GM18517 (cell line): ENCODE data around the gene FBXL7.

ENCODE experiments used
- ATAC-seq: cut with Tn5 transposase; IDR thresholded peaks from one replicate; pipeline ENCODE4 v1.9.1; 2021; ENCODE audit warnings: mild to moderate bottlenecking, moderate library complexity; ENCODE audit not compliant: unreplicated experiment

The FBXL7 gene

GRCh38 chr5:15499528-15500324 is at the start of gene FBXL7:
Gene FBXL7 (plus strand): TSS chr5:15500180.
- ATAC-seq = no peak

- ATAC-seq = no peak
Measured at GRCh38 chr5:15450473-15450872, 49.5 kb upstream of the FBXL7 start.

- no peak for ATAC-seq
Measured at GRCh38 chr5:15450949-15451348, 49.0 kb upstream of the FBXL7 start.

DNA sequence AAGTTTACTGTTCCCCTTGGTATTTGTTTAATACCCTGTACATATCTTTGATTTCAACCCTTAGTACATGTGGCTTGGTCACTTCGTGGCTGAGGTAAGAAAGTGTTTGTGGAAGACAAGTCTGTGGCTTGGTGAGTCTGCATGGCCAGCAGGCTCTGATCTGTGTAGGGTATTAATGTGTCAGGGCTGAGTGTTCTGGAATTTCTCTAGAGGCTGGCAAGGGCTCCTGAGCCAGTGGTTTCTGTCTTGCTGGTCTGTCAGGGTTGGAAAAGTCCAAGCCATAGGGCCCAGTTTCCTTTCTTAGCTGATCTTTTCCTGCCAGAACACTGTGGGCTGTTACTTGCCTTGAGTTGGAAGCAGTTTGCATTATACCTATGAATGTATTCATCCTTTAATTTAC is 48.0 kb upstream of the FBXL7 start:
- no peak for ATAC-seq

- ATAC-seq = no peak
Measured at GRCh38 chr5:15452781-15453180, 47.2 kb upstream of the FBXL7 start.

- no peak for ATAC-seq
Measured at GRCh38 chr5:15459200-15459599, 40.8 kb upstream of the FBXL7 start.

DNA sequence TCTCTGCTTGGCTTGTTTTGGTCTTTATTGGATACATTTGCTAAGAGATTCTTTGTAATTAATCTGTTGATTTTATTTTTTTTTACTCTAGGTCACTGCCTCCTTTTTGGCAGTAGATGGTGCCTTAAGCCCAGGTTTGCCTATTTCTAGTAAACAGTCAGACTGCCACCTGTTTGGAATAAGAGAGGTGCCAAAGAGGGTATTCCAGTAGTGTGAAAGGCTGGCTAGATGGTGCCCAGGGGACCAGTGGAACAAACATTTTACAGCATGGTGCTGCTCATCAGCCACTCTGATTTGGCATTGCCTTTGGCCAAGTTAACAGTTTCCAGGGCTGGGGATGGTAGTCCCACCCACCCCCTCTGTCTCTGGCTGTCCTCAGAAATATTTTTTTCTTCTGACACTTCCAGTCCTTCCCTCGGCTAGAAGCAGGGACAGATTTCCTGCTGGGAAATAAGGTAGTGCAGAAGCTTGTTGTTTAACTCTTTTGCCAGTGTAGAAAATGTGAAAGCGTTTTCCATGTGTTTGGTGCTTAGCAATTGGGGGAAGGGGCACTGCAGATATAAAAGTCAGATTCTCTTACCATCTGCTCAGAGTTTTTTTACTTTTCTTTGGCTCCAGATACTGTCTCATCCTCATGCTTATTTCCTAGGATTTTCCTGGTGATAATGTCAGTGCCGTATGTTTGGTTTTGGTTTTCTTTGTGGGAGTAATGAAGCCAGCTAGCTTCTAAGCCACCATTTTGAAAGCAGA is 36.6 kb upstream of the FBXL7 start:
- ATAC-seq = no peak

- ATAC-seq = no peak
Measured at GRCh38 chr5:15472116-15472515, 27.9 kb upstream of the FBXL7 start.

GRCh38 chr5:15474143-15474719 is 25.7 kb upstream of the FBXL7 start:
- no peak for ATAC-seq

DNA sequence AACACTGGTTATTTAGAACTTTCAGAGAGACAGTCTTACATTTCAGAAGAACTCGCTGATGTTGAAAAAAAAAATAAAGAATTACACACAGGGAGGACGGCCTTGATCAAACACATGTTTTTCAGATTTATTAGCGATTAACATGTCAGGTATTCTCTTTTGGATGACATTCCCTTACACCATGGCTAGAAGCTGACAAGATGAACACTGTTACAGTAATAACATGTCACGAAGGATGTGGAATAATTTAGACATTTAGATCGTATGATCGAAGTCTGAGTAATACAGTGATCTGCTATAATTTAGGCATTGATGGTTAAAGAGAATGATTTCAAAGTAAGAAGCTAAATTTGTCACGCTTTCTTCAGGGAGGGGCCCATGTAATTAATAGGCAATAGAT is 24.6 kb upstream of the FBXL7 start:
- ATAC-seq = no peak

DNA sequence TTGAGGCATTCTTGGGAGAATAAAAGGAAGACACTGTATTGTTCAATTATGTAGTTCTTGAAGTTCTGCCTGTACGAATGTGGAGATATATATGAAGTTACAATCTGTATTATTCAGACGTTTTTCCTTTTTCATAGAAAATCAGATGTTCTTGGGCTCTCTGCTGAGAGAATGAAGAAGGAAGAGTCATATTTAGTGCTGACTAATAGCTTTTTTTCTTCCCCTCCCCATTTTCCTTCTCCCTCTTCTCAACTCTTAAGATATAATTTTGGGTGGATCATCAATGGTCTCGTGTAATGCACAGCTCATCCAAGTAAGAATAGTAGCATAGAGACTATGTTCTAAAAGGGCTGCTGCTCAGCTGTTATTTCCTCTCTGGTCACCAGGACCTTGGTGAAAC is 23.0 kb upstream of the FBXL7 start:
- ATAC-seq = no peak

GRCh38 chr5:15480436-15480835 is 19.5 kb upstream of the FBXL7 start:
- ATAC-seq = no peak

DNA sequence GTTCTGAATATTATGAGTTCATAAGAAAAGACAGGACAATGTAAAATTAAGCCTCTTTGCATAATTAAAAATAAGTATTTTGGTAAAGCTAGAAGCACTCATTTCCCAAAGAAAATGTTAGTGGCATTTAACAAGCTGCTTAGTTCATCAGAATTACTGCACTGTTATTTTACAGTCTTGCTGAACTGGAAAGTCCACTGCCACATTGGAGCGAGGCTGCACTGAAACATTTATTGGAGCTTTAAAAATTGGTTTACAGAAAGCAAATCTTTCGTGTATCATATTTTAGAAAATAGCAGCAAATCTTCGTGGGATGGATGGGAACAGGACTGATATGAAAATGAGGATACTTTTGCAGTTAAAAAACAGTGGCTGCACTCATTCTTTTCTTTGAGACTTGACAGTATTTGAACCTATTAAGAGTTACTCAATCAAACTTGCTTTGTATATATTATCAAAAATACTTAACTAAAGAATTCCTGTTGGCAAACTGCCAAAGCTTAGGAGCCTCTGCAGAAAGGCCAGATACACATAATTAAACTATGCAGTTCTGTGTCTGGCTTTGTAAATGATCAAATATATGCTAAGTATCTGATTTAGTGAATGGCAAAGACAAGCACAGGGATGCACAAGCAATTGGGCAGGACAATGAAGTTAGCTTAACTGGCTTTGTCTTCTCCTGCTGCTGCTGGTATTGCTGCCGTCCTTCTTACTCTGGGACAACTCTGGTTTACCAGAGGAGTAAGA is 16.5 kb upstream of the FBXL7 start:
- no peak for ATAC-seq

GRCh38 chr5:15487228-15487627 is 12.8 kb upstream of the FBXL7 start:
- ATAC-seq = no peak

DNA sequence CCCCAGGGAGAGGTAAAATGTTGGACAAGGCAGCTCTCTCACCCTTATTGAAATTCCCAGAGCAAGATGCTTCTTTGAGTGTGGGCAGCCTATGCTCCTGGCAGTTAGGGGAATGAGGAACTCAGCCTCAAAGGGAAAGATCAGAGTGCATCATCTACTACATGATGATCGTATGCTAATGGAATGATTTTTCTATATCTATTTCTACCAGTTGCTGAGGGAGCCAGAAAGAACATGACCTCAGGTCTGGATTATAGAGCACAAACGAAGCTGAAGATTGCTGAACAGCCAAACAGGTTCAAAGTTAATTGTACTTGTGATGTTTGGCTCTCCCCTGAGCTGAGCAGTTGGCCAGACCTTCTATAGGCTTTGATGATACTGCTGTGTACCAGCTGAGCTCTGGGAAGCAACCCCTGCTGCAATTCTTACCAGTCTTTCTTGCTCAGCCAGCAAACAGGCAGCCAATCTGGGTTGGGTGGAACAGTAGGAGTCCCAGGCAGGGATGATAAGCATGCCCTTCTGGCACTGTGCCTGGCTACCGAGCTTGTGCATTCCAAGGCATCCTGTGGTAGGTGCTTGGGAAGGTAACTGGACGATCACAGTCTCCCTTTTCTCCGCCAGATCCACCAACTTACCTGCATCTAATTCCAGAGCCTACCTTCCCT is 10.3 kb upstream of the FBXL7 start:
- ATAC-seq = no peak

- ATAC-seq = no peak
Measured at GRCh38 chr5:15492545-15492944, 7.4 kb upstream of the FBXL7 start.

GRCh38 chr5:15493501-15493900 is 6.5 kb upstream of the FBXL7 start:
- ATAC-seq = no peak

GRCh38 chr5:15495026-15495425 is 5.0 kb upstream of the FBXL7 start:
- no peak for ATAC-seq

- no peak for ATAC-seq
Measured at GRCh38 chr5:15496886-15497285, 3.1 kb upstream of the FBXL7 start.

- no peak for ATAC-seq
Measured at GRCh38 chr5:15500325-15501001, 483 bp downstream of the FBXL7 start.
